DMS114 treated with DMSO at 0.1 percent for 48 hours (cell line): ENCODE data around the gene AHI1.

ENCODE experiments used
- DNase-seq: peaks from one replicate; lab custom pipeline; 2025; ENCODE audit not compliant: unreplicated experiment; lab: John Stamatoyannopoulos, UW

AHI1 gene

GRCh38 chr6:135334169-135334568 is 163.4 kb downstream of the AHI1 start:
- DNase-seq, result no peak

DNA sequence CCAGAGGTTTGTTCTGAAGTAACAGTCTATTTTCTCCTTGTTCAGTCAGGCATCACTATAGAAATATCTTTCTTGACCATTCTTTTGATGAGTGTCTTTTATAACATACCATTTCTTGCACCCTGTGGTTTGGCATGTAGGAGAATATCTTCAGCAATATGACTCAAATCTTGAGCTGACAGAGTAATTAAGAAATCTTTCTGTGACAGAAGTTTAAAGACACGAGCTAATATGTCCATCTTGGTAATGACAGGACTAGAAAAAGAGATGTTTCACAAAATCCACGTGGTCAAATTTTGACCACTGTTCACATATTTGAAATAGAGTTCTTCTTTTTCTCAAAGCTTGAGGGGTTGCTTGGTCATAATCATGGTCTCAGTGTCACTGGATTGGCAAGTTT is 166.5 kb downstream of the AHI1 start:
- no peak for DNase-seq

DNA sequence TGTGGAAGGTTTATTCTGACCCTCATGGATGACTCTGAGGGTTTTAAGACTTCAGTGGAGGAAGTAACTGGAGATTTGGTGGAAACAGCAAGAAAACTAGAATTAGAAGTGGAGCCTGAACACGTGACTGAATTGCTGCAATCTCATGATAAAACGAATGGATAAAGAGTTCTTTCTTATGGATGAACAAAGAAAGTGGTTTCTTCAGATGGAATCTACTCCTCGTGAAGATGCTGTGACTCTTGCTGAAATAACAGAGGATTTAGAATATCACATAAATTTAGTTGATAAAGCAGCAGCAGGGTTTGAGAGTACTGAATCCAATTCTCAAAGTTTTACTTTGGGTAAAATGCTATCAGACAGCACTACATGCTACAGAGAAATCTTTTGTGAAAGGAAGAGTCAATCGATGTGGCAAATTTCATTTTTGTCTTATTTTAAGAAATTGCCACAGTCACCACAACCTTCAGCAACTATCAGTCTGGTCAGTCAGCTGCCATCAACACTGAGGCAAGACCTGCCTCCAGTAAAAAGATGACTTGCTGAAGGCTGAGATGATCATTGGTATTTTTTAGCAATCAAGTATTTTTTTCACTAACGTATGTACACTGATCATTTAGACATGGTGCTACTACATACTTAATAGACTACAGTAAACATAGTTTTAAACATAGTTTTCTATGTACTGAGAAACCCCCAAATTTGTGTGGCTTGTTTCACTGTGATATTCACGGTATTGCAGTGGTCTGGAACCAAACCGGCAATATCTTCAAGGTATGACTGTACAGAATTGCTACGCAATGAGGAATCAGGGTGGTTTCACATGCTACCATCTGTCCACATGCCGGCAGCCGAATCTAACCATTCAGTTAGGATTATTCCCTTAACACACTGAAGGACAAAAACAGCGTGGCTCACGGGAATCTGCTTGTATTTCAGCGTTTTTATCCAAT is 167.4 kb downstream of the AHI1 start:
- DNase-seq, result no peak

DNA sequence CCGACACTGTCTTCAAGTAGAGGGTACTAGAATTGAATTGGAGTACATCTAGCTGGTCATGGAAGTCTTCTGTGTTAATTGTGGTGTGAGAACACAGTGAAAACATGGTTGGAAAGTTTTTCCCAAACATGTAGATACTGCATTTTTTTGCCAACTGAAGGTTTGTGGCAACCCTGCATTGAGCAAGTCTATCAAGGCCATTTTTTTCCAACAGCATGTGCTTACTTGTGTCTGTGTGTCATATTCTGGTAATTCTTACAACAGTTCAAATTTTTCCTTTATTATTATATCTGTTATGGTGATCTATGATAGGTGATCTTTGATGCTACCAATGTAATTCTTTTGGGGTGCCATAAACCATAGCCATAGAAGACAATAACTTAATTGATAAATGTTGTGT is 169.4 kb downstream of the AHI1 start:
- no peak for DNase-seq

DNA sequence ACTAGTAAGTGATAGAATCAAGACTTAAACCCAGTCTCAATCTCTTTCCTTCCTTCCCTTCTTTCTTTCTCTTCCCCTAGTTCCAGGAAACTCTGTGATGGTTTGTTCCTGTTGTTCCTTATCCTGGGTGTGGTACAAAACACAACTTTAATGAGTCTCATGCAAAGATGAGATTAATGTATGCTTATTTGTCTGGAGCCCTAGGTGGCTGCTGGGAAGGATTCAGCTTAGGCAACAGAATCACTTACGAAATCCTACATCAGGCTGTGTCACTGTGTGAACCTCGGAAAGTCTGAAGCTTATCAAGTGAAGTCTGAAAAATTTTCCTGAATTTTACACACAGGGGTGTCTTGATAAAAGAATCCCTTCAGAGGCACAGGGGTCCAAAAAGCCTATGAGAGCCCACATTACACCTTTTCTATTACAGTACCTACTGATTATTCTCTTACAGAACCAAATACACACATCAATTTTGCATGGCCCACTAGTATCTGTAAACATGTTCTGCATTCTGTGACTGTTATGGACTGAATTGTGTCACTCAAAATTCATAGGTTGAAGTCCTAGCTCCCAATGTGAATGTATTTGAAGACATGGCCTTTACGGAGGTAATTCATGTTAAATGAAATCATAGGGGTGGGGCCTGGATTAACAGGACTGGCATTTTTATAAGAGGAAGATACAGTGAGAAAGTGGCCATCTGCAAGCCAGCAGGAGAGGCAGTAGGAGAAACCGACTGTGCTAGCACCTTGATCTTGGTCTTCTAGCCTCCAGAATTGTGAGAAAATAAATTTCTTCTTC is 171.7 kb downstream of the AHI1 start:
- DNase-seq, result no peak

- DNase-seq, result no peak
Measured at GRCh38 chr6:135324531-135324930, 173.0 kb downstream of the AHI1 start.

DNA sequence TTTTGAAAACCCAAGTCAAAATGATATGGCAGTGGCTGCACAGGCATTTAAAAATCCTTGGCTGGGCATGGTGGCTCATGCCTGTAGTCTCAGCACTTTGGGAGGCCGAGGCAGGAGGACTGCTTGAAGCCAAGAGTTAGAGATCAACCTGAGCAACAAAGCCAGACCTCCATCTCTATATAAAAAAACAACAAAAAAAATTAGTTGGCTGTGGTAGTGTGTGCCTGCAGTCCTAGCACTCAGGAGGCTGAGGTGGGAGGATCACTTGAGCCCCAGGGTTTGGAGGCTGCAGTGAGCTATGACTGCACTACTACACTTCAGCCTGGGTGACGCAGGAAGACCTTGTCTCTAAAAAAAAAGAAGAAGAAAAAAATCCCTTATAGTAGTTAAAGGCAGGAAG is 173.6 kb downstream of the AHI1 start:
- DNase-seq, result no peak

DNA sequence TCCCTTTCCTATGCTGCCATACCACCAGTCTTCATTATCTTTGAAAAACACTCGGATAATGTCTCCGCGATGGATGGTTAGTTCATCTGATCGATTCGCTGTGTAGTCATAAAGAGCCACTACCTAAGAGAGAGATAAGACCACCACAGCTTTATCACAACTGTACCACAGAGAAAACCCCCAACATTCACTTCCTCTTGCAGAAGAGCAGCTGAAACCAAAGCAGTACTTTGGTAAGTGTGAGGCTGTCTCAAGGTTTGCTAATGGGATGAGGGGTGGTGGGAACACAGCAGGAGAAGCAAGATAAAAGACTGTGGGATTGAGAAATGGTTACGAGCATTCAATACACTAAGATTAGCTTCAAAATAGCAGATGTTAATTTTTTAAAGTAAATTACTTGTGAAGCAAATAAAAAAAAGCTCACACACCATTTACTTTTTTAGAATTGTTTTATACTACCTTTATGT is 174.3 kb downstream of the AHI1 start:
- no peak for DNase-seq

DNA sequence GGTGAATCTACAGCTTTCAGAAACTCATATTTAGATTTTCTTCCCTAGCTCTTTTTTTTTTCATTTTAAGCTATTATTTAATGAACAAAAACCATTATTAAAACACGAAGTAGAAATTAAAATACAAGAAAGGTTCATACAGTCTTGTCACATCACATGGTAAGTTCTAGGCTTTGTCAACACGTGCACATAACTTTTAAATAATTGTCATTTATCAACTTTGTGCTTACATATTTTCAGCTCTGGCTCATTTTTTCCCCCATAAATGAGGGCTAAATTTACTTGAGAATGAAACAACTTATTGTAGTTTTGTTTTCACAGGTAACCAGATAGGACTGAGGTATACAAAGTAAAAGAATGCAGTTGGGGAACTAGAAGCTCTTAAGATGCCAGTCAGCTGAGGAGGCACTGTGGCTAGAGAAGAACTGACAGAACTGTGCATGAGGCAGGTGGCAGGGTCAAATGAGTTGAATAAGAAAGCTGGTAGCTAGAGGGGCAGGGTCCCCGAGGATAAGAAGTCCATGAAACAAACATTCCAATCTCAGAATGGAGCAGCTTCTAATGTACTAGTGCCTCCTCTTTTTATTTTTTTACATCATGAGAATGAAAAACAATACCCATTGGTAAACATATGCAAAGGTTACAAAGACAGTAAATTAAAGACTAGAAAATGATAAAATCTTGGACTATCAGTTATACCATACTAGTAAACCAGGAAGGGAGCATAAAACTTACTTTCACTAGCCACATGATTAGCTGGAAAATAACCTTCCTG is 174.9 kb downstream of the AHI1 start:
- DNase-seq, result no peak

DNA sequence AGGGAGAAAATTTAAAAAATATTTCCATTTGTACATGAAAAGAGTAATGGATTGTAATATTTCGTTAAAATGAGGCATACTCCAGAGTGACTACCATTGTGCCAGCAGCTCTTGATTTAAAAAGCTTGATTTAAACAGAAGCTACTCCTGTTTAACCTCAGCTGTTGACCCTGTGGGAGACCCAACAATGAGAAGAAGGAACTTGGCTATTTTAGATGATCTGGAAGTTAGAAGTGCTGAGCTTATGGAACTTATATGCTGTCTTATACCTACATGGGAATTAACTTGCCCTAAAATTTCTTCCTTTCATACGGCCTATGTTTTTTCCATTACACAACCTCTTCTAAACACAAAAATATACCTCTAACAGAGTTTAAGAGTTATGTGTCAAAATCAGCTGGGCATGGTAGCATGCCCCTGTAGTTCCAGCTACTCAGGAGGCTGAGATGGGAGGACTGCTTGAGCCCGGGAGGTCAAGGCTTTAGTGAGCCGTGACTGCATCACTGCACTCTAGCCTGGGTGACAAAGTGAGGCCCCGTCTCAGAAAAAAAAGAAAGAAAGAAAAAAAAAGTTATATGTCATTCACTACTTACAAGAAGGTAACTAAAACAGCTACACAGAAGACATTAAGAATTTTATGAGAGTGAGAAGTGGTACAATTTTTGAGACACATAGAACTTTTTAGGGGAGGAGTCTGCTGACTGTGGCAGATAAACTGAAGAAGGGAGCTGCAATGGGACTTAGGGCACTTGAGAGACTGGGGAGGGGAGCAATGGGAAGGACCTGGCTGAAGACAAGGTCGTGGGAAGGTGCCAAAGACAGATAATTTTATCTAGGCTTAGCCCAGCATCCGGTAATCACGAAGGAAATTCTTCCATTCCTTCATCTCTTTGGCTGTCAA is 176.6 kb downstream of the AHI1 start:
- no peak for DNase-seq

DNA sequence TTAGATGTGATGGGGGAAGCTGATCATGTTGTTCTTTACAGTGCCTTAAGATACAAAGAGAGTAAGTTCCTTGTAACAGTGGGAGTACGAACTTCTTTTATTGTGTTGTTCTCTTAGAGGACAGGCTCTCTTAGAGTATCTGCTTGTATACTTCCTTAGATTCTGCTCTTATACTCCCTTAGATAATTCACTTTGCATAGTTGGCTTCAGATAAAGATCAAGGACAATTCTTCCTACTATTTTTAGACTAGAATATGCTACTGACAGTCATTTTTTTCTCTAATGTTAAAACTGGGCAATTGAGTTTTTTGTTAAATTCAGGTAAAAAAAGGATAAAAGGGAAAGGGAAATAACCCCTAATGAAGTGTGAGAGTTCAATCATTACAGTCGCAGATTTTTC is 177.7 kb downstream of the AHI1 start:
- no peak for DNase-seq

DNA sequence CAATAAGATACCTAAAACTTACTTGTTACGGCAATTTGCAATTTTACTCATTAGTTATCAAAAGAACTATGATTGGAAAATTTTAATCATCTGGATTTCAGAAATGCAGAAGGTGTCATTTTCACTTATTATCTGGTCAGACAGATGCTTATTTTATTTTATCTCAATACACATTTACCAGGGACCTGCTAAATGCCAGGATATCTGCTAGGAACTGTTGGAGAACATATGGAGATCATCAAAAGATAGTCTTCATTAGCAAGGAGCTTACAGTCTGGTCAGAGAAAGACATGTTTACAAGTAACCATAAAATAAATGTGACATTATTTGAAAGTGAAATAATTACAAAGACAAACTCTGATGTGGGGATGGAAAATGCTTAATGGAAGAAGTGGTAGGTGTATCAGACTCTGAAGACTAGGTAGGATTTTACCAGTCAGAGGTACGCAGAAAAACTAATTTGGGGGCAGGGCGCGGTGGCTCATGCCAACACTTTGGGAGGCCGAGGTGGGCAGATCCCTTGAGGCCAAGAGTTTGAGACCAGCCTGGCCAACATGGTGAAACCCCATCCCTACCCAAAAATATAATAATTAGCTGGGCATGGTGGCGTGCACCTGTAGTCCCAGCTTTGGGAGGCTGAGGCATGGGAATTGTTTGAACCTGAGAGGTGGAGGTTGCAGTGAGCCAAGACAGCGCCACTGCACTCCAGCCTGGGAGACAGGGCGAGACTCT is 178.6 kb downstream of the AHI1 start:
- no peak for DNase-seq

- no peak for DNase-seq
Measured at GRCh38 chr6:135314543-135314942, 183.0 kb downstream of the AHI1 start.

DNA sequence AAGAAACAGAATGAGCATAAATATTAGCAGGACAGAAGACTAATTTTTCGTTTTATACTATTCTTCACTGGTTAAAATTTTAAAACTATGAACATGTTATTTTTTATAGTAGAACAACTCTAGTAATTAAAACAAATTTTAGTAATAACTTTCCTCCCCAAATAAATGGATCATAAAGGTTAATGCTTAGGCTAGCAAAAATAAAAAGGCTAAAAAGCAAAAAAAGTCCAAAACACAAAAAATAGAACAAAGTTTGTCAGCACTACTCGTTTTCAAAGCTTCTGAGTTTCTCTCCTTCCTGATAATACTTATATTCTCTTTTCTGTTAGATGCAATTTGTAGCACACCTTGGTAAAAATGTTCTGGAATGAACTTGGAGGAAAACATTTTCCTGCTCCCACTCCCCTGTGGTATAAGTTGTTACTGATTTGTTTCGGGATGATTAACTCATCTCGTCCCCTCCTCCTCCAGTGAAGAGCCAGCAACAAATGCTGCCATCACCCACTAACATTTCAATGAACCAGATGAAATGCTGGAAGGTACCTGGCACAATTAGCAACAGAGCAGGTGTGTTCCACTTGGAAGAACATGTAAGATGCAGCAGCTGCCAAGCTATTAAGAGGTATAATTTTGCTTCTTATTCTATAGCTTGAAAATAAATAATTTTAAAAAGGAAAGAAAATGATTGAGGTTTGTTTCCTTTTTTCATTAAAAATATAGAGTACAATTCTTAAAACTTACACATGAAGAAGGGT is 185.9 kb downstream of the AHI1 start:
- DNase-seq, result no peak

DNA sequence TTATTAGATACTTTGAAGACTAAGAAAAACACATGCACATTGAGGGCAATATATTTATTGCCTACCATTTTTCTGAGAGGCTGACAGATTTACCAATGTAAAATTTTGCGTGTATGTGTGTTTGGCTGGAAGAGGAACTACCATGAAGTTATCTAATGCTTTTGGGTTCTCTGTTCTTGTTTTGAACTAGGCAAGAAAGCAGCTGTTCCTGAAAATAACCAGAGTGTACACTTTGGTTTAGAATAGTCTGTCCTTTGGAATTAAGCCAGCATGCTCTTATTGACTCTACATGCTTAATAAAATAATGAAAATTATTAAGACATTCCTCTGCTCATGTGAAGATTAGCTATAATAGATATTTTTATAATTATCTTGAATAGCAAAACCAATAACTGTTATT is 187.2 kb downstream of the AHI1 start:
- no peak for DNase-seq

DNA sequence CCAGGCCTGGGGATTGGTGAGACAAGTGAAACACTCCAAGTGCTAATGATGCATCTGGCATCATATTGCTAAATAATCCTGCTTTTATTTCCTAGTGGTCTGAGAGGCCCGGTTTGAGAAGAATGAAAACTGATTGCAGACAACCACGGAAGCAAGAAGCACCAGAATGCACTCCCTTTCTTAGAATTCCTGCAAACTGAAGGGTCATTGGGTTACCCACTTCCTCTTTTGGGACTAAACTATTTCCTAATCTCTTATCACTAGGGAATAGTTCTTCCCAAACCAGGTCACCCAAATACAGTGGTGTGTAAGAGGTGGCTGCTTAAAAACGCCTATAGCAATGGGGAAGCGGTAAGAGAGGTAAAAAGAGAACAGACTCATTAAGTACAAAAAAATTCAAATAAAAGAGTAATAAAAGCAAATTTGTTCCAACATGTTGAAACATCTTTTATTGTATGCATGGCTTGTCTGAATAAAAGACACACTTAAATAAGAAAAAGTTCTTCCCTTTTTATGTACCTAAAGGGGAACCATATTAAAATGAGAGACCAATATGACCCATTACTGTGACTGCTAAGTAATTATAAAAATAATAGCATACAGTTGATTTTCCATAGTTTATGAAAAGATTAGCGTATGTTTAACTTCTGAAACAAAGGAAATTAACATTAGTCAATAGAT is 190.7 kb downstream of the AHI1 start:
- DNase-seq, result no peak

DNA sequence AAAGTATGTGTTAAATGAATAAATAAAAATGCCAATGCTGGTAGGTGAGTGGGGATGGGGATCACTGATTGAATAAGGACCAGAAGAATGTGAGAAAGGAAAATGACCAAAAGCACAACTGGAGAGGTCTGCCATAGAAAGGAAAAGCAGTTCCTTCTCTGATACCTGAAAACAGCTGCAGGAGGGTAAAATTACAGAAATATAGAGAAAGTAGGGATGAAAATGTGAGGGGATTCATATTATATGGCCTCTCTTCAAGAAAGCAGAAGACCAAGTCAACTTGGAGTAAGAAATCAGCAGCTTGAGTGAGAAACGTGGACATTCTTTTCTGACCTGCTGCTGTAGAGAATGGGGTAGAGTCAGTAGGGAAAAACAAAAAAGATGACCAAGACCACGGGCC is 191.4 kb downstream of the AHI1 start:
- DNase-seq, result no peak

GRCh38 chr6:135305684-135306083 is 191.9 kb downstream of the AHI1 start:
- no peak for DNase-seq
